HepG2 (cell line): ENCODE measurements around the gene GCN1. TPM values are rescaled to one million over a fixed set of nuclear protein-coding genes. Genes with fewer than 3 reads are reported as not detected.

Source experiments
- ATAC-seq: fragments of 200-7000 bp; cut with Tn5 transposase; 3 replicates; pipeline ENCODE4 v1.9.1; 2020; ENCODE audit warnings: mild to moderate bottlenecking, moderate library complexity
- BruUV-seq: library from RNA; stranded (reverse); fragments of 400-500 nt; replicated peaks from 2 replicates; lab custom pipeline; 2021; lab: Mats Ljungman, UMichigan
- CTCF ChIA-PET: fragments of 300-600 bp; formaldehyde crosslinking; extraction: SDS; loops from one replicate; lab custom pipeline; 2021; ENCODE audit warnings: low total read pairs, inconsistent platforms, low intra/inter-chr PET ratio; lab: Yijun Ruan, JAX
- POLR2A ChIA-PET: fragments of 350-600 bp; sonication (Branson Sonifier 250); formaldehyde crosslinking; loops from one replicate; lab custom pipeline; 2020; ENCODE audit warnings: antibody characterized with exemption, inconsistent platforms; lab: Yijun Ruan, JAX
- DNase-seq: peaks from one replicate; pipeline ENCODE4 v3.0.0-alpha.2; 2015; ENCODE audit warnings: low spot score
- FAIRE-seq: peaks from 3 replicates; lab custom pipeline; 2011; peaks lifted over from hg19 to GRCh38; lab: Jason Lieb, UNC
- H2AFZ ChIP-seq: one replicate; pipeline ENCODE4 v1.6.1; 2011; ENCODE audit warnings: low read length, inconsistent platforms
- H3K27ac ChIP-seq: fragments of 300-600 bp; 3 replicates; pipeline ENCODE4 v1.8.0; 2011; ENCODE audit warnings: mixed run types, mild to moderate bottlenecking, mixed read lengths, low read length, inconsistent platforms; ENCODE audit not compliant: insufficient read depth; ENCODE audit errors: extremely low read length
- H3K27me3 ChIP-seq, 2 experiments: fragments of 200-600 bp in 1 of 2; 2 replicates in 1 of 2; 3 replicates in 1 of 2; pipeline versions ENCODE4 v1.6.0 to v1.8.0; 2011; ENCODE audit warnings: low read length in 2 of 2, mild to moderate bottlenecking in 2 of 2, moderate library complexity in 2 of 2, inconsistent platforms in 1 of 2; ENCODE audit not compliant: insufficient read depth in 2 of 2, control insufficient read depth in 1 of 2
- H3K36me3 ChIP-seq, 2 experiments: fragments of 200-600 bp in 1 of 2; replicated peaks in 1 of 2; 2 replicates in 1 of 2; 3 replicates in 1 of 2; pipeline versions ENCODE4 v1.5.1 to v1.8.0; 2011; ENCODE audit warnings: low read length in 2 of 2, inconsistent platforms in 1 of 2; ENCODE audit not compliant: insufficient read depth in 2 of 2, control insufficient read depth in 1 of 2
- H3K4me1 ChIP-seq: 2 replicates; pipeline ENCODE4 v1.5.1; 2012; ENCODE audit warnings: low read length, inconsistent platforms; ENCODE audit not compliant: insufficient read depth
- H3K4me2 ChIP-seq: 2 replicates; pipeline ENCODE4 v1.6.0; 2011; ENCODE audit warnings: low read depth, low read length, inconsistent platforms
- H3K4me3 ChIP-seq, 3 experiments: fragments of 200-600 bp in 1 of 3; sonication (generic), shearing (Covaris generic) in 1 of 3; replicated peaks in 1 of 3; 2 replicates each; pipeline ENCODE4 v1.5.1; 2011 to 2016; ENCODE audit warnings: low read length in 3 of 3, inconsistent platforms in 2 of 3, low read depth in 2 of 3, mild to moderate bottlenecking in 2 of 3, control low read depth in 1 of 3, mixed read lengths in 1 of 3; ENCODE audit not compliant: insufficient read depth in 1 of 3
- H3K79me2 ChIP-seq: one replicate; pipeline ENCODE4 v1.6.1; 2011; ENCODE audit warnings: low read length, inconsistent platforms; ENCODE audit not compliant: insufficient read depth
- H3K9ac ChIP-seq: 2 replicates; pipeline ENCODE4 v1.6.0; 2011; ENCODE audit warnings: mild to moderate bottlenecking, low read depth, low read length, inconsistent platforms; ENCODE audit not compliant: insufficient read depth
- H3K9me3 ChIP-seq: 2 replicates; pipeline ENCODE4 v1.5.1; 2012; ENCODE audit warnings: mild to moderate bottlenecking, low read length
- H4K20me1 ChIP-seq: 2 replicates; pipeline ENCODE4 v1.6.0; 2011; ENCODE audit warnings: inconsistent platforms, mild to moderate bottlenecking, low read length, moderate library complexity; ENCODE audit not compliant: insufficient read depth
- AGO2 ChIP-seq: fragments of 200-400 bp; formaldehyde crosslinking; optimal IDR thresholded peaks from 2 replicates; pipeline ENCODE3; 2017; ENCODE audit warnings: mild to moderate bottlenecking, low read depth, low read length, moderate library complexity
- CREBL2 ChIP-seq: sonication (generic); formaldehyde crosslinking; IDR thresholded peaks from 2 replicates; pipeline ENCODE4 v1.8.1; 2023; ENCODE audit warnings: missing genetic modification reagents, mild to moderate bottlenecking, borderline replicate concordance
- DNMT1 ChIP-seq: sonication (generic); formaldehyde crosslinking; IDR thresholded peaks from 2 replicates; pipeline ENCODE4 v1.5.1; 2020; ENCODE audit warnings: mild to moderate bottlenecking, missing genetic modification reagents
- RBM22 ChIP-seq: fragments of 200-400 bp; formaldehyde crosslinking; optimal IDR thresholded peaks from 2 replicates; pipeline ENCODE3; 2017; ENCODE audit warnings: mild to moderate bottlenecking, low read length, moderate library complexity
- ZBTB42 ChIP-seq: sonication (generic); formaldehyde crosslinking; IDR thresholded peaks from 2 replicates; pipeline ENCODE4 v1.5.0; 2020; ENCODE audit warnings: mild to moderate bottlenecking, missing genetic modification reagents
- ZHX1 ChIP-seq: sonication (generic); formaldehyde crosslinking; IDR thresholded peaks from 2 replicates; pipeline ENCODE4 v1.8.1; 2022; ENCODE audit warnings: low read depth, mild to moderate bottlenecking, missing genetic modification reagents
- ZNF569 ChIP-seq: sonication (generic); formaldehyde crosslinking; IDR thresholded peaks from 2 replicates; pipeline ENCODE4 v1.5.0; 2020; ENCODE audit warnings: mild to moderate bottlenecking, missing genetic modification reagents, moderate library complexity, borderline replicate concordance
- ZNF652 ChIP-seq: IDR thresholded peaks from 2 replicates; pipeline ENCODE4 v1.6.1; 2016; ENCODE audit warnings: low read depth, borderline replicate concordance
- ZNF749 ChIP-seq: sonication (generic); formaldehyde crosslinking; IDR thresholded peaks from 2 replicates; pipeline ENCODE4 v1.8.0; 2022; ENCODE audit warnings: mild to moderate bottlenecking, missing genetic modification reagents, moderate library complexity, borderline replicate concordance
- ZZZ3 ChIP-seq: sonication (generic); formaldehyde crosslinking; IDR thresholded peaks from 2 replicates; pipeline ENCODE4 v1.4.0; 2020; ENCODE audit warnings: missing genetic modification reagents, mild to moderate bottlenecking, borderline replicate concordance
- WGBS: methylation state at CpG from one replicate; pipeline ENCODE4 v1.1.6; 2017; ENCODE audit warnings: low lambda C conversion rate; 5-methylcytosine and 5-hydroxymethylcytosine counted together
- in situ Hi-C: cut with HindIII; loops from 2 replicates; pipeline ENCODE4 v1.10.0; 2017; ENCODE audit warnings: low pct_unique_long_range_greater_than_20kb; ENCODE audit not compliant: extremely low pct_ligation_motif_present
- intact Hi-C: fragments of 100-400 bp; cut with micrococcal nuclease; formaldehyde crosslinking; loops from one replicate; pipeline ENCODE4 v1.10.0; 2022; ENCODE audit not compliant: unreplicated experiment
- polyA plus RNA-seq, 8 experiments: library from polyadenylated mRNA; depleted of rRNA in 3 of 8; stranded (reverse) in 7 of 8; unstranded in 1 of 8; fragments of >200 nt; fragmentation: Illumina TruSeq in 4 of 8; extraction: Trizol in 4 of 8; gene quantifications; 2 replicates each; pipeline versions ENCODE4 v1.2.1 to v1.2.3, GENCODE V29; 2011 to 2016; ENCODE audit warnings: low read depth in 4 of 8, missing spikeins in 1 of 8, mixed read lengths in 1 of 8; ENCODE audit not compliant: insufficient read depth in 1 of 8
- total RNA-seq, 5 experiments: library from RNA; depleted of rRNA; stranded (reverse); fragments of >200 nt; fragmentation: Illumina TruSeq; extraction: Trizol; gene quantifications; 2 replicates each; pipeline ENCODE4 v1.2.3, GENCODE V29; 2016; ENCODE audit warnings: low read depth in 1 of 5

The GCN1 gene
- total and polyA plus RNA-seq, 2 of the 13 experiments (the other 11 are each of a cell fraction or from before 2014, with no cell fraction given): 58.2 to 83.0 TPM

- Histone ChIP-seq H3K4me3 (no peak overlapping the region), H3K27ac (no peak overlapping the region), H3K9ac (no peak overlapping the region), H3K4me2 (no peak overlapping the region), H3K9me3 (no peaks in the 10 kb centered on the region), H3K27me3 (no peaks in the 10 kb centered on the region), H2AFZ (no peak overlapping the region), H3K4me1 (0 out of 2 replicates have a peak, but pooled peaks cover 5% of the 10 kb centered on the region), H3K36me3 (peaks cover 62 to 87% of the 10 kb centered on the region in 2 experiments), H3K79me2 (no peaks in the 10 kb centered on the region), H4K20me1 (no peaks in the 10 kb centered on the region; the same call in 1 of the 2 replicates)
- ChIA-PET CTCF (no interaction called here), POLR2A (no interaction called here)
- TF ChIP-seq AGO2: peak; percentile 64
- TF ChIP-seq RBM22: peak; percentile 44
- TF ChIP-seq ZBTB42 (CRISPR knock-in tag): no peak
- TF ChIP-seq ZNF652 (CRISPR knock-in tag): no peak
- in situ Hi-C loops: no loop called here
- DNase-seq: no peak
- intact Hi-C loops: no loop called here
- FAIRE-seq: no peak
- 100% methylated on average over 7 of the region's 8 CpGs for WGBS
- no peak for ATAC-seq
- no TSS peak for BruUV-seq
Measured at GRCh38 chr12:120145164-120145563, 49.4 kb downstream of the GCN1 start.

- Histone ChIP-seq H2AFZ (no peak overlapping the region), H3K4me3 (no peak overlapping the region), H3K27ac (no peak overlapping the region), H3K27me3 (no peaks in the 10 kb centered on the region), H3K4me1 (0 out of 2 replicates have a peak, but pooled peaks cover 5% of the 10 kb centered on the region), H3K4me2 (no peak overlapping the region), H3K79me2 (no peaks in the 10 kb centered on the region), H3K9ac (no peak overlapping the region), H3K9me3 (no peaks in the 10 kb centered on the region), H3K36me3 (peaks cover 62 to 87% of the 10 kb centered on the region in 2 experiments), H4K20me1 (no peaks in the 10 kb centered on the region; the same call in 1 of the 2 replicates)
- ChIA-PET POLR2A (no interaction called here), CTCF (no interaction called here)
- intact Hi-C loops: no loop called here
- TF ChIP-seq DNMT1 (CRISPR knock-in tag): no peak
- TF ChIP-seq CREBL2 (CRISPR knock-in tag): no peak
- no peak for TF ChIP-seq ZNF749 (CRISPR knock-in tag)
- TF ChIP-seq AGO2: peak; percentile 30
- no peak for TF ChIP-seq ZNF569 (CRISPR knock-in tag)
- TF ChIP-seq ZZZ3 (CRISPR knock-in tag): no peak
- no peak for TF ChIP-seq ZHX1 (CRISPR knock-in tag)
- WGBS: 97% methylated on average over 9 of the region's 11 CpGs
- in situ Hi-C loops: no loop called here
- ATAC-seq (no peak; the same call in 2 of the 3 replicates), FAIRE-seq (no peak), DNase-seq (no peak)
- no TSS peak for BruUV-seq
Measured at GRCh38 chr12:120144215-120144614, 50.3 kb downstream of the GCN1 start.
